Measurements from ENCODE around the gene ALG3.
A peak's percentile ranks its signal among the peaks of the same experiment; 100 is the strongest.

Gene ALG3

DNA sequence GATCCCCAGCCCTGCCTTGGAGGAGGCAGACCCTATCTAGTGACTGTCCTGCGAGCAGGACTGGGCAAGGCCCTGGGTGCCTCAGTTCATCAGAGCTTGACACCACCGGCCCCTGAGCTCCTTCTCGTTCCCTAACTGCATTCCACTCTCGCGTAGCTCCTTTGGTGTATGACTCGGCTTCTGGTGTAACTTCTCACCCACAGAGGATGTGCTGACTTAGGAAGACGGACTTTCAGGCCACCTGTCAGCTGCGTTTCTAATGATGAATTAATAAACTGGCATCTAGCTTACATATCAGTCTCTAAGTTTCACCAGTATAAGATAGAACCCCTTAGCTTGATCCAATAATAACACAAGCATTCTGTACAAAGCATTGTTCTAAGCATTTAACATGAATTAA is 45.2 kb downstream of the ALG3 start:
- no peaks in the 10 kb centered on the region for H3K27me3 ChIP-seq (ENCODE audit: insufficient read depth, poor library complexity, severe bottlenecking)
- TF ChIP-seq CTCF (IDR thresholded peaks at IDR 0.05; ENCODE audit: poor library complexity, severe bottlenecking), result no peak
- ATAC-seq (ENCODE audit: low read depth), result no peak

DNA sequence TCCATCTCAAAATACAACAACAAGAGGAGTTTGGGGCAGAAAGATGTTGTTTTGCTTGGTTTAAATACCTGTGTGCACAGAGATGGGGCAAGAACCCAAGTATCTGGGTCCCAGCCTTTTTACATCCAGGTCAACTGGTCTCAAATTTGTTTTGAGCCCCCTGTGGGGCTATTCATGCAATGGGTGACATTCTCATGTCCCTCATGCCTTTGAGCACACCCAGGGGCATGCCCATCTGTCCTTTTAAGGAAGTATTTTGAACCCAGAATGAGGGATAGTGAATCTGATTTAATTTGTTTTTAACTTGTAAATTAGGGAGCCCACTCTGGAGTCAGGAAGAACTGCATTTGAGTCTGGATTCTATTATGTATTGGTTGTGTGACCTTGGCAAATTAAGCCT is 47.9 kb downstream of the ALG3 start:
- Histone ChIP-seq H3K9me3 (ENCODE audit: severe bottlenecking) (no peaks in the 10 kb centered on the region), H3K4me3 (ENCODE audit: severe bottlenecking) (no peak overlapping the region), H3K27ac (ENCODE audit: poor library complexity, severe bottlenecking) (no peak overlapping the region), H3K36me3 (ENCODE audit: low read depth) (no peaks in the 10 kb centered on the region), H3K27me3 (ENCODE audit: insufficient read depth, poor library complexity, severe bottlenecking) (no peaks in the 10 kb centered on the region), H3K4me1 (ENCODE audit: insufficient read depth, poor library complexity, severe bottlenecking) (no peaks in the 10 kb centered on the region)
- ATAC-seq (ENCODE audit: low read depth), result no peak
- TF ChIP-seq CTCF (IDR thresholded peaks at IDR 0.05; ENCODE audit: poor library complexity, severe bottlenecking), result no peak
- DNase-seq (ENCODE audit: low spot score), result no peak

More for the DNA sequence above, 45.2 kb downstream of the ALG3 start:
- H3K9me3 ChIP-seq (ENCODE audit: severe bottlenecking), result no peaks in the 10 kb centered on the region
- no peak overlapping the region for H3K4me3 ChIP-seq (ENCODE audit: severe bottlenecking)
- H3K36me3 ChIP-seq (ENCODE audit: low read depth), result no peaks in the 10 kb centered on the region
- no peaks in the 10 kb centered on the region for H3K4me1 ChIP-seq (ENCODE audit: insufficient read depth, poor library complexity, severe bottlenecking)
- no peak for DNase-seq (ENCODE audit: low spot score)
- H3K27ac ChIP-seq (ENCODE audit: poor library complexity, severe bottlenecking), result no peak overlapping the region

GRCh38 chr3:184198509-184198908 is 50.3 kb downstream of the ALG3 start:
- no peak for ATAC-seq (ENCODE audit: low read depth)
- peaks cover 6% of the 10 kb centered on the region for H3K36me3 ChIP-seq (ENCODE audit: low read depth)
- H3K27me3 ChIP-seq (ENCODE audit: insufficient read depth, poor library complexity, severe bottlenecking), result no peaks in the 10 kb centered on the region

GRCh38 chr3:184196536-184196935 is 52.2 kb downstream of the ALG3 start:
- Histone ChIP-seq H3K27me3 (ENCODE audit: insufficient read depth, poor library complexity, severe bottlenecking) (no peaks in the 10 kb centered on the region), H3K36me3 (ENCODE audit: low read depth) (peaks cover 21% of the 10 kb centered on the region), H3K4me3 (ENCODE audit: severe bottlenecking) (no peak overlapping the region), H3K9me3 (ENCODE audit: severe bottlenecking) (no peaks in the 10 kb centered on the region), H3K4me1 (ENCODE audit: insufficient read depth, poor library complexity, severe bottlenecking) (no peaks in the 10 kb centered on the region), H3K27ac (ENCODE audit: poor library complexity, severe bottlenecking) (no peak overlapping the region)
- no peak for TF ChIP-seq CTCF (IDR thresholded peaks at IDR 0.05; ENCODE audit: poor library complexity, severe bottlenecking)
- DNase-seq (ENCODE audit: low spot score), result no peak
- peak; percentile 19; the same call in 2 of the 3 replicates for ATAC-seq (ENCODE audit: low read depth)

More at GRCh38 chr3:184198509-184198908, 50.3 kb downstream of the ALG3 start:
- Histone ChIP-seq H3K27ac (ENCODE audit: poor library complexity, severe bottlenecking) (no peak overlapping the region), H3K4me3 (ENCODE audit: severe bottlenecking) (no peak overlapping the region), H3K4me1 (ENCODE audit: insufficient read depth, poor library complexity, severe bottlenecking) (no peaks in the 10 kb centered on the region), H3K9me3 (ENCODE audit: severe bottlenecking) (no peaks in the 10 kb centered on the region)
- no peak for TF ChIP-seq CTCF (IDR thresholded peaks at IDR 0.05; ENCODE audit: poor library complexity, severe bottlenecking)
- no peak for DNase-seq (ENCODE audit: low spot score)

- no peak overlapping the region for H3K27ac ChIP-seq (ENCODE audit: poor library complexity, severe bottlenecking)
- H3K4me1 ChIP-seq (ENCODE audit: insufficient read depth, poor library complexity, severe bottlenecking), result no peaks in the 10 kb centered on the region
- DNase-seq (ENCODE audit: low spot score), result no peak
- no peak overlapping the region for H3K4me3 ChIP-seq (ENCODE audit: severe bottlenecking)
- no peaks in the 10 kb centered on the region for H3K27me3 ChIP-seq (ENCODE audit: insufficient read depth, poor library complexity, severe bottlenecking)
- peaks cover 45% of the 10 kb centered on the region for H3K36me3 ChIP-seq (ENCODE audit: low read depth)
- H3K9me3 ChIP-seq (ENCODE audit: severe bottlenecking), result no peaks in the 10 kb centered on the region
- no peak for ATAC-seq (ENCODE audit: low read depth)
- TF ChIP-seq CTCF (IDR thresholded peaks at IDR 0.05; ENCODE audit: poor library complexity, severe bottlenecking), result no peak
These were observed 54.7 kb downstream of the ALG3 start for GRCh38 chr3:184193991-184194539.

Measured in RWPE2 (cell line).